Chondrocyte (in vitro differentiated cells): Measurements from ENCODE around the gene SLIRP. TPM values are rescaled to one million over a fixed set of nuclear protein-coding genes. Genes with fewer than 3 reads are reported as not detected.
"Not testable (repeated sequence)": the region's sequence is repeated elsewhere in the genome, so short reads cannot be mapped to it uniquely, and the experiment has no call there.

Source experiments
- DNase-seq: peaks from one replicate; pipeline ENCODE4 v3.0.0; 2021; ENCODE audit warnings: mixed read lengths, low spot score
- H3K27ac Mint-ChIP-seq: one replicate; pipeline ENCODE4 v1.8.0; 2021; ENCODE audit warnings: mild to moderate bottlenecking, moderate library complexity, mixed read lengths; ENCODE audit not compliant: unreplicated experiment
- H3K27me3 Mint-ChIP-seq: 2 replicates; pipeline ENCODE4 v1.8.0; 2021; ENCODE audit warnings: low read depth, mixed read lengths
- H3K36me3 Mint-ChIP-seq: 2 replicates; pipeline ENCODE4 v1.8.0; 2021; ENCODE audit warnings: low read depth, mixed read lengths
- H3K4me1 Mint-ChIP-seq: 2 replicates; pipeline ENCODE4 v1.8.0; 2021; ENCODE audit warnings: low read depth, mild to moderate bottlenecking, mixed read lengths
- H3K4me3 Mint-ChIP-seq: one replicate; pipeline ENCODE4 v1.8.0; 2021; ENCODE audit warnings: mild to moderate bottlenecking, moderate library complexity, mixed read lengths; ENCODE audit not compliant: unreplicated experiment
- H3K9me3 Mint-ChIP-seq: 2 replicates; pipeline ENCODE4 v1.8.0; 2021; ENCODE audit warnings: low read depth, mixed read lengths
- total RNA-seq: library from RNA; stranded (reverse); gene quantifications from 3 replicates; pipeline ENCODE4 v1.2.1, GENCODE V29; 2021
- TF ChIP-seq, protein P1 (sequence below): fragments of 200-600 bp; sonication (generic); IDR thresholded peaks from 2 replicates; pipeline ENCODE4 v1.5.0; 2021; ENCODE audit warnings: antibody characterized with exemption, mild to moderate bottlenecking, moderate library complexity

The SLIRP gene
- total RNA-seq, 1 donor from 2014 or later = 79.5 TPM

DNA sequence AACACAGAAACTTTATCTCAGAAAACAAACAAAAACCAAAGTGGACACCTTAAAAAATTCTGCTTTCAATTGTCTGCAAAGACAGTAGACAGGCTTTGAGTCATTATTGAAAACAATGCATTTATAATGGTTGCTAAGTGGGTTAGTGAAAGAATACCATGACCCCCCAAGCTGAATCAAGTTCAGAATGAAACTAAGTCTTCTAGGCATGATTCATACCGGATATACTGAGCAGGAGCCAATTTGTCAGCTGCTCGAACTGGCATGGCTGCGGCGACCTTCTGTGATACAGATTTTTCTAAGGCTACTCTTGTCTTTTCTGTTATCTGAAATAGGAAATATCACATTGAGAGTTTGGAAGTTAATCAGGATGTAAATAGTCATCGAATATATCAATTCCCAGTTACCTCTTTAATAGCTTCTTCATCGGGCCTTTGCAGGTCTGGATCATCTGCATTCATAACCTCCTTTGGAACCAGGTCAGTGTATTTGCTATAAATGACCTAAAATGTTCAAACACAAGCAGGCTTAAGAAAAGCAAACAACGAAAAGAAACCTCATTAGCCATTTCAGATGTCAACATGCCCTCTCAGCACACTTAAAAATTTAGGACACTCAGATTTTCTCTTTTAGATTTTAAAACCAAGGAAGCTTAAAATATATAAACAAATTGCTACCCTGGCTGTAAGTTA is 30.8 kb downstream of the SLIRP start:
- peaks cover 22% of the 10 kb centered on the region for H3K36me3 Mint-ChIP-seq
- H3K27ac Mint-ChIP-seq = no peak overlapping the region
- TF ChIP-seq, protein P1, sequence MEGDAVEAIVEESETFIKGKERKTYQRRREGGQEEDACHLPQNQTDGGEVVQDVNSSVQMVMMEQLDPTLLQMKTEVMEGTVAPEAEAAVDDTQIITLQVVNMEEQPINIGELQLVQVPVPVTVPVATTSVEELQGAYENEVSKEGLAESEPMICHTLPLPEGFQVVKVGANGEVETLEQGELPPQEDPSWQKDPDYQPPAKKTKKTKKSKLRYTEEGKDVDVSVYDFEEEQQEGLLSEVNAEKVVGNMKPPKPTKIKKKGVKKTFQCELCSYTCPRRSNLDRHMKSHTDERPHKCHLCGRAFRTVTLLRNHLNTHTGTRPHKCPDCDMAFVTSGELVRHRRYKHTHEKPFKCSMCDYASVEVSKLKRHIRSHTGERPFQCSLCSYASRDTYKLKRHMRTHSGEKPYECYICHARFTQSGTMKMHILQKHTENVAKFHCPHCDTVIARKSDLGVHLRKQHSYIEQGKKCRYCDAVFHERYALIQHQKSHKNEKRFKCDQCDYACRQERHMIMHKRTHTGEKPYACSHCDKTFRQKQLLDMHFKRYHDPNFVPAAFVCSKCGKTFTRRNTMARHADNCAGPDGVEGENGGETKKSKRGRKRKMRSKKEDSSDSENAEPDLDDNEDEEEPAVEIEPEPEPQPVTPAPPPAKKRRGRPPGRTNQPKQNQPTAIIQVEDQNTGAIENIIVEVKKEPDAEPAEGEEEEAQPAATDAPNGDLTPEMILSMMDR = no peak
- H3K27me3 Mint-ChIP-seq = no peaks in the 10 kb centered on the region
- no peaks in the 10 kb centered on the region for H3K9me3 Mint-ChIP-seq
- no peaks in the 10 kb centered on the region for H3K4me1 Mint-ChIP-seq
- DNase-seq = no peak
- H3K4me3 Mint-ChIP-seq = no peak overlapping the region

DNA sequence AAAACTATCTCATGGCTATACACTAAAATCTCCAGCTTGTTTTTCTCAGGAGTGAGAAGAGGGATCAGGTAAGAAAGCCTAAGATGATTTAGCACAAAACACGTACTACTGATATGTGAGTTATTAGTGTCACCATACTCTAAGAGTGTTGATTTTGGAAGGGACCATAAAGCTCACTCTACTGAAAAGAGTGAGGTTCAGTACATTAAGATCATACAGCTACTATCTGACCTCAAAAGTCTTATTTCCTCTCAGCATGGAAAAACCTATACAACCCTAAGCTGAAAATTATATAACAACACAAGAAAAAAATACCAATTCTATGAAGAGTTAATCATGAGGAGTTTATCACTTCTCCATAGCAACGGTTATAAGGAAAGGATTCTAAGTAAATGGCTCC is 33.5 kb downstream of the SLIRP start:
- no peaks in the 10 kb centered on the region for H3K27me3 Mint-ChIP-seq
- H3K36me3 Mint-ChIP-seq = peaks cover 17% of the 10 kb centered on the region
- H3K4me1 Mint-ChIP-seq = peaks cover 4% of the 10 kb centered on the region
- no peak overlapping the region for H3K4me3 Mint-ChIP-seq
- no peak for DNase-seq
- no peak overlapping the region for H3K27ac Mint-ChIP-seq
- TF ChIP-seq, protein P1 = no peak
- H3K9me3 Mint-ChIP-seq = no peaks in the 10 kb centered on the region

DNA sequence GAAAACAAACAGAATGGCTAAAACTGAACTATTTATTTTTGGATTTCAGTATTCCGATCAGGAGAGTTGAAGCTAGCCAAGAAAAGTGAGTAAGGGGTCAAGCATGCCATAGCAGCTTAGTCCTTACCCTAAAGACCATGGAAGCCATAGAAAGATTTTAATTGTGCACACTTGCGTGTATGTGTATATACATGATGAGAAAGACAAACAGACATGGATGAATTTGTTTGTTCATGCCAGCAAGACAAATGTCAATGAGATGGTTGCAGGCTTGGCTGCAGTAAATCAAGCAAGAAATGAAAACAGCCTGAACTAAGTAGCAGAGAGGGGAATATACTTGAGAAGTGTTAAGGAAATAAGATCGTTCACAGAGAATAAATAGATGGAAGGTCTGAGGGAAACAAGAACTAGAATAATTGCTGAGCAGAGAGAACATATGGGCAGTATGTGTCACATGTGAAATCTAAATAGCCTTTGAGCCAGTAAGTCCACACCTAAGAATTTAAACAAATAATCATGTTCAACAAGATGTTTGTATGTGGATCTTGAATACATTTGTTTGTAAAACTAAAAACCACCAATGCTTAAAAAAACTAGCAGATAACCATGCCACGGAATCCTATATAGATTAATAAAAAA is 38.3 kb downstream of the SLIRP start:
- no peaks in the 10 kb centered on the region for H3K27me3 Mint-ChIP-seq
- H3K4me1 Mint-ChIP-seq = peaks cover 4% of the 10 kb centered on the region
- H3K27ac Mint-ChIP-seq = no peak overlapping the region
- no peak for DNase-seq
- H3K4me3 Mint-ChIP-seq = no peak overlapping the region
- TF ChIP-seq, protein P1 = no peak
- H3K36me3 Mint-ChIP-seq = peaks cover 23% of the 10 kb centered on the region
- H3K9me3 Mint-ChIP-seq = no peaks in the 10 kb centered on the region

DNA sequence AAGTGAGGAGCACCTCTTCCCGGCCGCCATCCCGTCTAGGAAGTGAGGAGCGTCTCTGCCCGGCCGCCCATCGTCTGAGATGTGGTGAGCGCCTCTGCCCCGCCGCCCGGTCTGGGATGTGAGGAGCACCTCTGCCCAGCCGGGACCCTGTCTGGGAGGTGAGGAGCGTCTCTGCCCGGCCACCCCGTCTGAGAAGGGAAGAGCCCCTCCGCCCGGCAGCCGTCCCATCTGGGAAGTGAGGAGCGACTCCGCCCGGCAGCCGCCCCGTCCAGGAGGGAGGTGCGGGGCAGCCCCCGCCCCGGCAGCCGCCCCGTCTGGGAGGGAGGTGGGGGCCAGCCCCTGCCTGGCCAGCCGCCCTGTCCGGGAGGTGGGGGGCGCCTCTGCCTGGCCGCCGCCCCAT is 39.5 kb downstream of the SLIRP start:
- not testable (repeated sequence) for H3K27ac Mint-ChIP-seq, DNase-seq, H3K4me3 Mint-ChIP-seq, H3K9me3 Mint-ChIP-seq, H3K27me3 Mint-ChIP-seq, H3K4me1 Mint-ChIP-seq
- peaks cover 22% of the 10 kb centered on the region for H3K36me3 Mint-ChIP-seq

DNA sequence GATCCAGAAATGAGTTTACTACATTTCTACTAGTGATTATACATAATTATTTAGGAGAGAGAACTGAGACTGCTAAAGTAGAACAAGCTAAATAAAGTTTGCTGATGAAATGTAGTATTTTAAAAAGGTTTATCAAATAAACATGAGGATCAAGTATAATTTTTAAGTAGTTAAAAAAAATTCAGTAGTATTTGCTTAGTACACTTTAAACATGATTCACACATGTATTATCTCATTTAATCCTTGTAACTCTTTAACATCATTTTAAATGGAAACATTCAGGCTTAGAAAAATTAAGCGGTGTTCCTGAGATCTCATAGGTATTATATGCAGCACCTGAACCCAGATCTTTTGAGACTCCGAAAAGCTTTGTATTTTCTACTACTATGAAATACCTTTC is 44.4 kb downstream of the SLIRP start:
- H3K4me3 Mint-ChIP-seq = no peak overlapping the region
- H3K36me3 Mint-ChIP-seq = peaks cover 21% of the 10 kb centered on the region
- H3K27me3 Mint-ChIP-seq = no peaks in the 10 kb centered on the region
- no peaks in the 10 kb centered on the region for H3K9me3 Mint-ChIP-seq
- no peak overlapping the region for H3K27ac Mint-ChIP-seq
- DNase-seq = no peak
- TF ChIP-seq, protein P1 = no peak
- no peaks in the 10 kb centered on the region for H3K4me1 Mint-ChIP-seq
